ENCODE data around the gene SHISAL1.

- TF ChIP-seq CTCF (IDR thresholded peaks at IDR 0.05) (no peak), POLR2A (IDR thresholded peaks at IDR 0.05) (no peak)
These were observed 46.9 kb upstream of the SHISAL1 start for GRCh38 chr22:44359496-44360110.

All from Peyer's patch (tissue), 4 donors.